GM18907 (cell line): ENCODE measurements around the gene ALOX15B.
"Not testable (repeated sequence)": the region's sequence is repeated elsewhere in the genome, so short reads cannot be mapped to it uniquely, and the experiment has no call there.

Source experiments
- ATAC-seq: cut with Tn5 transposase; IDR thresholded peaks from one replicate; pipeline ENCODE4 v1.9.1; 2021; ENCODE audit warnings: mild to moderate bottlenecking, moderate library complexity; ENCODE audit not compliant: unreplicated experiment

Gene ALOX15B

DNA sequence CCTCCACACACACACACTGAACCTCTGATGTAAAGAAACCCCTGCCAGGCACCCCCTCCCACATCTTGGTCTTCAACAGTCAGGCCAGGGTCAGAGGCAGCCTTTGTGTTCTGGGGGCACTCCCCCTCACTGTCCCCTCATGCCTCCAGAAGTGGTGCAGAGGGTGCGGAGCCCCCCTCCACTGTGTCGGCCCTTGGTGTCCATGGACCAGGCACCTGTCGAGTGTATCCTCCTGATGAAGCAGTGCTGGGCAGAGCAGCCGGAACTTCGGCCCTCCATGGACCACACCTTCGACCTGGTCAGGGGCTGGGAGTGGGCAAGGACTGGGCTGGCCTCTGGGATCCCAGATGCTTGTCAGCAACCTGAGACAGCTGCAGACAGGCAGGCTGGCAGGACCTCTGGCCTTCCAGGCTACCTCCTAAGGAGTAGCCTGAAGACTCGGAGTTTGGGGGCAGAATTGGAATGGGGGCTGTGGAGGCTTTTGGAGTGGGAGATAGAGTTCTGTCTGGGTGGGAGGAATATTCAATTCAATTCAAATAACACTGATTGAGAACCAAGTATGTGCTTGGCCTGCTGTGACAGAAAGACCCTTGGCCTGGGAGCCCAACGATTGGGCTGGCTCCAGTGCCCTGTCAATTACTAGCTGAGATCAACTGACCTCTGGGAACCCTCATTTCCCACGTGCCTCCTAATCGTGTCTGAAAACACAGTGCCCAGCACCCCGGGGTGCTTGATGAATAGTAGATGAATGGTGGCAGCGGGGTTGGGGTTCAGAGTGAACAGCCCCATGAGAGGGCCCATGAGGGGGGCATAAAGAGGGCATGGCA lies 24.9 kb upstream of the ALOX15B start:
- no peak for ATAC-seq

DNA sequence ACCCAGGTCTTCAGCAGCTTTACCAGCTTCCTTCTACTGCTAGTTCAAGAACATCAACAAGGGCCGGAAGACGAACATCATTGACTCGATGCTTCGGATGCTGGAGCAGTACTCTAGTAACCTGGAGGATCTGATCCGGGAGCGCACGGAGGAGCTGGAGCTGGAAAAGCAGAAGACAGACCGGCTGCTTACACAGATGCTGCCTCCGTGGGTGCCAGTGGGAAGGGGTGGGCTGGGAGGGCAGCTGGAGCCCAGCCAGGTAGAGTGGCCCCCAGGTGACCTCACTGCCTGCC lies 24.4 kb upstream of the ALOX15B start:
- ATAC-seq: no peak

GRCh38 chr17:8015236-8015956 lies 23.5 kb upstream of the ALOX15B start:
- ATAC-seq: no peak

GRCh38 chr17:8015957-8016631 lies 22.8 kb upstream of the ALOX15B start:
- no peak for ATAC-seq

GRCh38 chr17:8016632-8017424 lies 22.0 kb upstream of the ALOX15B start:
- no peak for ATAC-seq

DNA sequence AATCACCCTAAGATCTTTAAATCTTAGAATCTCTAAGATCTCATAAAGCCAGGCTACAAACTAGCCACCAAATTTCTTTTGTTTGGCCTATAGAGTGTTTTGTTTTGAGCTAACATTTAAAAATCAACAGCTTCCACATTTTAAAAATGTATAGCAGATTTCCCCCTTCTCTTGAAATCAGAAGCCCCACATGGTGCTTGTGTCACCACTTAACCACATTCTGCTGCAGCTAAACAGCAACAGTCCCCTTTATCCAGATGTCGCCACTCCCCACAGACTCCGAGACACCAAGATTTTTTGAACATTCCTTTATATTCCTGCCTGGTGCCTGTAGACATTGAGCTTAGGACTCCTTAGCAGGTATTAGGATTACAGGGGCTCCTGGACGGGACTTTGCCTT lies 20.4 kb upstream of the ALOX15B start:
- no peak for ATAC-seq

- ATAC-seq: no peak
These were observed 19.7 kb upstream of the ALOX15B start for GRCh38 chr17:8019166-8019565.

DNA sequence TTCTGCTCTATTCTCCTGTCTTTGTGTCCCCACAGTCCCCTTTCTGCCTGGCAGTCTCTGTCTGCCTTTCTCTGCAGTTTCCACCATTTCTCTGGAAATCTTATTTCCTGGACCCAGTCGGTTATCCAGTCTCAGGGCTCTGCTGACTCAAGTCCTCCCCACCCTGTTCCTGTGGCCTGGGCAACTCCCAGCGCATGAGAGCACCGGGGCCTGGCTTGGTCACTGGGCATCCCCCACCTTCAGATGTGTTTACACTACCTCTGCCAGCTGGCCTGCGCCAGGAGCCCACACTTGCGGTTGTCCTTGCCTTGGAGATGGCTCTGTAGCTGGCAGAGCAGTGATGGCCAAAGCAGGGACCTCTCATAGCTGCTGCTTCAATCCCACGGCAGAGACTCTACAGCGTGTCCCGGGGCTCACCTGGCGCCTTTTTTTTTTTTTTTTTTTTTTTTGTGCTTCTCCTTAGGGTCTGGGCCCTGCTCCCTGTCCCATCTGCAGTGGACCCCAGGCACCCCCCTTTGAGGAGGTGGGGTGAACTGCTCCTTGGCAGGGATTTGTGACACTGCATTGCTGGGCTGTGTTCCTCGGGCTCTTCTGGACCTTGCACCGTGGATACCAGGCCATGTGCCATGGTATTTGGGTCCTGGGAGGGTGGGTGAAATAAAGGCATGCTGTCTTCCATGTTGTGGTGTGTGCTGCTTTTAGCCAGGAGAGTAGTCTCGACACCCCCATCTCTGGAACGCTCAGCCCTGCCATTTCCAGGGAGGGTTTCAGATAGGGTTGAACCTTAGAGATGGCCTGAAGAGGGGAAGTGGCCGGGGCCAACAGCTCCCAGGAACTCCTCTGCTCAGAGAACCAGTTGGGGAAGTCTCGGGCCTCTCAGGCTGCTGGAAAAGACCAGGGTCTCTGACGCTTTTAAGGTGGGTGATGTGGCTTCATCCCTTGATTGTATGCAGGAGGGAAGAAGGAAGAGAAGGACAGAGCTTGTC lies 18.9 kb upstream of the ALOX15B start:
- no peak for ATAC-seq

GRCh38 chr17:8020776-8021564 lies 17.9 kb upstream of the ALOX15B start:
- no peak for ATAC-seq

DNA sequence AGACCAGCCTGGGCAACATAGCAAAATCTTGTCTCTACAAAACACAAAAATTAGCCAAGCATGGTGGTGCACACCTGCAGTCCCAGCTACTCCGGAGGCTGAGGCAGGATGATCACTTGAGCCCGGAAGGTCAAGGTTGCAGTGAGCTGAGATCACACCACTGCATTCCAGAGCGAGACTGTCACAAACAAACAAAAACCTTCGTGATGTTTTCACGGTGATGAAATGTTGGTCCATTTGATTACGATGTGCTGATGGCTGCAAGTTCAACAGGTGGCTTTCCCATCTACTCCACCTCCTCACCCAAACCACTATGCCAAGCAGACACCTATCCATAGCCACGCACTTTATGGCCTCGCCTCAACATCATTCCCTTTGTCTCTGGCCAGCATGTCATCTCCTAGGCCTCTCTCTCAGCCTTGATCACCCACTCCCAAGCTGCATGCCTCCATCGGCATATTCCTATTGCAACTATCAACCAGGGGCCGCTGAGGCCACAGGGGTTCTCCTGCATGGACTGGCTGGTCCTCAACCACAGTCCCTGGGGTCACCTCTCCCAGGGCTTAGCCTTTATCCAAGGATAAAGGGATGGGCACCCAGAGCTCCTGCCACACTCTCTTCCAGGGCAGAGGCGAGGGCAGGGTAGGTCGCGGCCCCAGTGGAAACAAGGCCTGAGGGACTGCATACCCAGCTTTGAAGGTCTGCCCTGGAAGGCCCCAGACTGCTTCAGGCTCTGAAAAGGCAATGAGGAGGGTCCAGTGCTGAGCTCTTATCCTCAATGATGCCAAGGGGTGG lies 17.1 kb upstream of the ALOX15B start:
- no peak for ATAC-seq

DNA sequence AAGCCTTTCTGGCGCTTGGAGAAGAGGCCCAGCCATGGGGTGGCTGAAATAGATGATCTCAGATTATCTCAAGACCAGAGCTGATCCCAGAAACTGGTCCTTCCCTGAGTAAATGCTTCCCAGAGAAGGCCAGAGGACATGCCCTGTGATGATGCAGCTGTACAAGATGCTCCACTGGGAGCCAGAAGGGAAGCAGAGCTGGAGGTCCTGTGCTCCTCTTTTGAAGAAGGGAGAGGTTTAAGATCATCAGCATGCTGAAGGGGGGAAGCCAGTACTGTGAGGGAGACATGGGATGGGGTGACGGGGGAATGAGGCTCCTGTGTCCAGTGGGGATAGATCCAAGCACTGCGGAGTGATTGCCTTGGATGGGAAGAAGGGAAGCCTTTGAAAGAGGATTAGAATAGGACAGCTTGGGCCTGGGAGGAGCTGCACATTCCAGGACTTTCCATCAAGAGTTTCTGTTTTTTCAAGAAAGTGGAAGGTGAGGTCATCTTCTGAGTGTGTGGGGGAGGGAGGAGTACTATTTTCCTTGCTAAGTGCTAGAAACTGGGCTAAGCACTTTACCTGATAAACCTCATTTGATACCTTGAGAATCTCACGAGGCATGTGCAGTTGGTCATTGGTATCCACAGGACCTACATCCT lies 16.4 kb upstream of the ALOX15B start:
- ATAC-seq: no peak

DNA sequence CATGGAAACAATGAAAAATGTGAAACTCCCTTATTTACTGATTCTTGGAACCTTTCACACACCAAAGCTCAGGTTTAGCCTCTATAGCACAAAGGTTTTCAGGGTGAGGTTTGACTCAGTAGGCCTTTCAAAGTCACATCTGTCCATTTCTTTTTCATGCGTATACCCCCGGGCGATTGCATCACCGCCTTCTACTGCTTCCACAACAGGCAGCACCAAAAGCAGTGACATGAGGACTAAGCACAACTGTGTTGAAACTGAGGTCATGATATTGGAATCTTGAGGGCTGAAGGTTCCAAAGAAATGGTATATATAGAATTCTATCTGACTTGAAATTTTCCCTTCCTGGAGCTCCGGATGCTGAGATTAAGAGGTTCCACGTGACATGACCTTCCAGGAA lies 14.7 kb upstream of the ALOX15B start:
- not testable (repeated sequence) for ATAC-seq

GRCh38 chr17:8025176-8025911 lies 13.5 kb upstream of the ALOX15B start:
- no peak for ATAC-seq

DNA sequence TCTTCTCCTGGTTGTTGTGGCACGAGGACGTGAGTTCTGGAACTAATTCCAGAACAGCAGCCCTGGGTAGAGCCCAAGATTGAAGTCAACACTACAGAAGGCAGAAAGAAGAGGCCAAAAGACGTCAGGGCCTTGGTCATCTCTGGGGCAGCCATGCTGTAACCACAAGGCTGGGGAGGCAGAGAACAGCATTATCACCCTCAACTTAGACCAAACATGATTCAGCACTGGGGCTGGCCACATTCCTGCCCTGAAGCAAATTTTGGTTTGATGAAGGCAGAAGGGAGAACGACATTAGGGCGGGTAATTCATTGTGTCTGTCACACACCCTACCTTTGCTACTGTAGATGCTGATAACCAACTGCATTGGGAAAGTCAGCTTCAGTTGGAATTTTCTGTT lies 9.7 kb upstream of the ALOX15B start:
- no peak for ATAC-seq

DNA sequence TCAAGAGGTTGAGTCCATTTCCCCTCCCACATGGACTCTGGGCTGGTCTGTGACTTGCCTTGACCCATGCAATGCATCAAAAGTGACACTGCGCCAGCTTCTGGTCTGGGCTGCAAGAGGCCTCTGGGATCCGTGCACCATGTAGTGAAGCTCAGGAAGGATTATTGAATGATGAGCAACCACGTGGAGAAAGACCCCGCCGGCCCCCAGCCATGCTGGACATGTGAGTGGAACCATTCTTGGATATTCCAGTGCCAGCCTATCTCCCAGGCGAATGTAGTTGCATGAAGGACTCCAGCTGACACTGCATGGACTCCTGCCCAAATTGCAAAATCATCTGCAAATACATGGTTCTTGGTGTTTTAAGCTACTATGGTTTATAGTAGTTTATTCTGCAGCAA lies 7.6 kb upstream of the ALOX15B start:
- ATAC-seq: no peak

GRCh38 chr17:8031950-8032349 lies 6.9 kb upstream of the ALOX15B start:
- ATAC-seq: no peak

DNA sequence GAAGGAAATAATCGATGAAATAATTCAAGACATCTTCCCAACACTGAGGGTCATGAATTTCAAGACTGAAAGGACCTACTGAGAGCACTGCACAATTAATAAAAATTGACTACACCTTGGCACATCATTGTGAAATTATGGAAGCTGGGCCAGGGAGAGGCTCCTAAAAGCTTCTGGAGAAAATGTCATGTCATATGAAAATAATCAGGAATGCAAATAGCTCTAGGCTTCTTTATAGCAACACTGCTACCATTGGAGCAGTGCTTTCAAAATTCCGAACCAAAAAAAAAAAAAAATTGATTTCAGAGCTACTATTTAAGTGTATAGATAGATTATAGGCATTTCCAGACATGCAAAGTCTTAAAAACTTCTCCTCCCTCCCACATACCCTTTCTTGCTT lies 6.4 kb upstream of the ALOX15B start:
- ATAC-seq: no peak
